Measurements from ENCODE around the gene SLC12A2. TPM values are rescaled to one million over a fixed set of nuclear protein-coding genes. Genes with fewer than 3 reads are reported as not detected.

The SLC12A2 gene
- total RNA-seq, 1 experiment from 2014 or later: 41.2 TPM

- intact Hi-C loops (cut with micrococcal nuclease): no loop called here
- TF ChIP-seq JUND (IDR thresholded peaks at IDR 0.05) (no peak), TCF7L2 (IDR thresholded peaks at IDR 0.05; ENCODE audit: borderline replicate concordance, extremely low read depth, insufficient read depth, insufficient read length) (no peak), CEBPB (IDR thresholded peaks at IDR 0.05; ENCODE audit: low read depth) (no peak), ZNF274 (IDR thresholded peaks at IDR 0.05; ENCODE audit: low read depth, low read length) (no peak), EGR1 (IDR thresholded peaks at IDR 0.05; ENCODE audit: low read depth) (no peak), RAD21 (IDR thresholded peaks at IDR 0.05; ENCODE audit: low read depth) (no peak), ELF1 (IDR thresholded peaks at IDR 0.05; ENCODE audit: borderline replicate concordance, low read depth) (no peak), EZH2 (IDR thresholded peaks at IDR 0.05) (no peak), CTCF (IDR thresholded peaks at IDR 0.05 in 2 of 3, conservative IDR thresholded peaks at IDR 0.05 in 1 of 3; ENCODE audit: borderline replicate concordance in 1 of 3, insufficient read depth in 1 of 3, low read depth in 2 of 3, low read length in 2 of 3) (no peak)
- BruUV-seq (replicated peaks): no TSS peak
- H3K27ac ChIP-seq (ENCODE audit: low read depth, low read length): no peak overlapping the region
- no peaks in the 10 kb centered on the region for H4K20me1 ChIP-seq (ENCODE audit: insufficient read depth)
- H3K9ac ChIP-seq (ENCODE audit: low read length): no peak overlapping the region
- ChIA-PET RAD21 (ENCODE audit: low non-redundant PET in 1 of 2, low total read pairs in 2 of 2, uncharacterized antibody in 2 of 2, unreplicated experiment in 2 of 2) (no interaction called here), POLR2A (no interaction called here), CTCF (no interaction called here)
- no peaks in the 10 kb centered on the region for H3K79me2 ChIP-seq (ENCODE audit: insufficient read depth, low read length)
- no peak overlapping the region for H2AFZ ChIP-seq (ENCODE audit: low read depth, low read length, poor library complexity, severe bottlenecking)
- peaks cover 0 to 5% of the 10 kb centered on the region in 2 experiments; a peak in 1 of 4 replicates for H3K9me3 ChIP-seq (ENCODE audit: control insufficient read depth in 1 of 2, insufficient read depth in 1 of 2, low read depth in 1 of 2, low read length in 2 of 2)
- H3K4me2 ChIP-seq (ENCODE audit: low read length): no peak overlapping the region
- DNase-seq (ENCODE audit: low read depth, low spot score) (no peak), ATAC-seq (no peak)
- no peak overlapping the region for H3K4me3 ChIP-seq (replicated peaks in 1 of 2; ENCODE audit: low read depth in 1 of 2, low read length in 2 of 2)
- H3K9me2 ChIP-seq (ENCODE audit: insufficient read depth): no peaks in the 10 kb centered on the region
- peaks cover 4 to 28% of the 10 kb centered on the region in 2 experiments; a peak in 3 of 4 replicates for H3K36me3 ChIP-seq (ENCODE audit: control insufficient read depth in 1 of 2, insufficient read depth in 2 of 2, low read length in 2 of 2)
- H3K4me1 ChIP-seq (ENCODE audit: control insufficient read depth in 1 of 2, insufficient read depth in 2 of 2, low read length in 2 of 2): peaks cover 0 to 5% of the 10 kb centered on the region in 2 experiments; a peak in 1 of 4 replicates
- no peaks in the 10 kb centered on the region for H3K27me3 ChIP-seq (ENCODE audit: insufficient read depth, low read length)
Measured at GRCh38 chr5:128118214-128118613, 34.6 kb downstream of the SLC12A2 start.

All from HCT116 (cell line).